HG03354 (cell line): Measurements from ENCODE around the gene PUS1.

Experiments
- ATAC-seq: cut with Tn5 transposase; IDR thresholded peaks from one replicate; pipeline ENCODE4 v1.9.1; 2021; ENCODE audit warnings: mild to moderate bottlenecking; ENCODE audit not compliant: unreplicated experiment, poor library complexity, severe bottlenecking

Gene PUS1

GRCh38 chr12:131914179-131914702 is 14.8 kb upstream of the PUS1 start:
- ATAC-seq, result no peak

- no peak for ATAC-seq
These were observed 13.9 kb upstream of the PUS1 start for GRCh38 chr12:131915000-131915689.

- no peak for ATAC-seq
These were observed 13.3 kb upstream of the PUS1 start for GRCh38 chr12:131915823-131916222.

- ATAC-seq, result no peak
These were observed 12.6 kb upstream of the PUS1 start for GRCh38 chr12:131916306-131917138.

- ATAC-seq, result no peak
These were observed 11.9 kb upstream of the PUS1 start for GRCh38 chr12:131917139-131917710.

- ATAC-seq, result no peak
These were observed 11.3 kb upstream of the PUS1 start for GRCh38 chr12:131917711-131918306.

- ATAC-seq, result no peak
These were observed 10.6 kb upstream of the PUS1 start for GRCh38 chr12:131918311-131919050.

- no peak for ATAC-seq
These were observed 10.1 kb upstream of the PUS1 start for GRCh38 chr12:131919051-131919347.

GRCh38 chr12:131919366-131920156 is 9.5 kb upstream of the PUS1 start:
- ATAC-seq, result no peak

GRCh38 chr12:131920157-131920508 is 8.9 kb upstream of the PUS1 start:
- ATAC-seq, result no peak

GRCh38 chr12:131920902-131921840 is 7.9 kb upstream of the PUS1 start:
- ATAC-seq, result no peak

GRCh38 chr12:131921866-131922769 is 7.0 kb upstream of the PUS1 start:
- ATAC-seq, result no peak

GRCh38 chr12:131922772-131923171 is 6.3 kb upstream of the PUS1 start:
- ATAC-seq, result no peak

- ATAC-seq, result peak; percentile 90
These were observed 5.8 kb upstream of the PUS1 start for GRCh38 chr12:131923260-131923659.

- ATAC-seq, result no peak
These were observed 1.7 kb upstream of the PUS1 start for GRCh38 chr12:131927110-131928079.

GRCh38 chr12:131928080-131928710 is 881 bp upstream of the PUS1 start:
- ATAC-seq, result peak; percentile 8
